ENCODE results near the gene TPD52L1. TPM values are rescaled to one million over a fixed set of nuclear protein-coding genes. Genes with fewer than 3 reads are reported as not detected.

TPD52L1 gene
- total RNA-seq, 1 donor from 2014 or later = 48.0 TPM

DNA sequence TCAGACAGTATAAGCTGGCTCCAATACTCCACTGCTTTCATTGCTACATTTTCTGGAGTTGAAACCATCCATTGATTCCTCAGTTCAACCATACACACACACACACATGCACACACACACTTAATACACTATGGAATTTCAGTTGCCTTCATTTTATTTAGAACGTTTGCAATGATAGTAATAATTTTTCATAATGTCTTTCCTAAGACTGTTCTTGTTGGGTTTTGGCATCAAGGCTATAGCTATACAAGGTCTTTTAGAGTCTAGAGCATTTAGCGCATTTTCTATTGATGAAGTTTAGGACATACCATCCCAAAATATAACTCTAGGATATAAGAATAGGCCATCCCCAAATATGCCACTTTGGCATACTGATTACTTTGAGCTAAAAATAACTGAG is 15.5 kb upstream of the TPD52L1 start:
- peaks cover 36% of the 10 kb centered on the region for H3K4me1 Mint-ChIP-seq (ENCODE audit: low read depth)
- no peak overlapping the region for H3K4me3 Mint-ChIP-seq (ENCODE audit: unreplicated experiment)
- DNase-seq (ENCODE audit: low spot score) = no peak

DNA sequence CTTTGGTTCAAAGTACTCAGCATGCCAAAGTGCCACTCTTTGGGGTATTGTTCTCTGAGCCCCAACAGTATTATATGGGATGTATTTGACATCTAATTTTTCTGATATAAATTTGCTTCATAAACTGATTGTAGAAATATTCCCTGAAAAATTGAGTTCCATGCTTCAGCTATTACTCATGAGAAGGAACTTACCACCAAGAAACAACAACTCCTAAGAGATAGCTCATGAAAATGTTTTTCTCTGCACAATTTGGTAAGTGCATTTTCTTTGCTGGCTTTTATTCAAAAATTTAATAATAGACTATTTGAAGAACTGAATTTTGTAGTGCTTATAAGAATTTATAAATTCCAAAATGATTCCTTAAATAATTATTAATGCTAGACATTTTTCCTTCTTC is 12.8 kb upstream of the TPD52L1 start:
- Mint-ChIP-seq H3K4me1 (ENCODE audit: low read depth) (peaks cover 40% of the 10 kb centered on the region), H3K4me3 (ENCODE audit: unreplicated experiment) (no peak overlapping the region), H3K9me3 (ENCODE audit: low read depth) (peaks cover 2% of the 10 kb centered on the region), H3K27me3 (ENCODE audit: low read depth) (no peaks in the 10 kb centered on the region), H3K27ac (ENCODE audit: unreplicated experiment) (peak overlapping the region; percentile 86), H3K36me3 (ENCODE audit: low read depth) (no peaks in the 10 kb centered on the region)
- TF ChIP-seq, protein P1, sequence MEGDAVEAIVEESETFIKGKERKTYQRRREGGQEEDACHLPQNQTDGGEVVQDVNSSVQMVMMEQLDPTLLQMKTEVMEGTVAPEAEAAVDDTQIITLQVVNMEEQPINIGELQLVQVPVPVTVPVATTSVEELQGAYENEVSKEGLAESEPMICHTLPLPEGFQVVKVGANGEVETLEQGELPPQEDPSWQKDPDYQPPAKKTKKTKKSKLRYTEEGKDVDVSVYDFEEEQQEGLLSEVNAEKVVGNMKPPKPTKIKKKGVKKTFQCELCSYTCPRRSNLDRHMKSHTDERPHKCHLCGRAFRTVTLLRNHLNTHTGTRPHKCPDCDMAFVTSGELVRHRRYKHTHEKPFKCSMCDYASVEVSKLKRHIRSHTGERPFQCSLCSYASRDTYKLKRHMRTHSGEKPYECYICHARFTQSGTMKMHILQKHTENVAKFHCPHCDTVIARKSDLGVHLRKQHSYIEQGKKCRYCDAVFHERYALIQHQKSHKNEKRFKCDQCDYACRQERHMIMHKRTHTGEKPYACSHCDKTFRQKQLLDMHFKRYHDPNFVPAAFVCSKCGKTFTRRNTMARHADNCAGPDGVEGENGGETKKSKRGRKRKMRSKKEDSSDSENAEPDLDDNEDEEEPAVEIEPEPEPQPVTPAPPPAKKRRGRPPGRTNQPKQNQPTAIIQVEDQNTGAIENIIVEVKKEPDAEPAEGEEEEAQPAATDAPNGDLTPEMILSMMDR (IDR thresholded peaks at IDR 0.05) = no peak
- no peak for DNase-seq (ENCODE audit: low spot score)

More for the DNA sequence above, 15.5 kb upstream of the TPD52L1 start:
- no peaks in the 10 kb centered on the region for H3K36me3 Mint-ChIP-seq (ENCODE audit: low read depth)
- no peak overlapping the region for H3K27ac Mint-ChIP-seq (ENCODE audit: unreplicated experiment)
- TF ChIP-seq, protein P1 (IDR thresholded peaks at IDR 0.05) = no peak
- H3K27me3 Mint-ChIP-seq (ENCODE audit: low read depth) = no peaks in the 10 kb centered on the region
- H3K9me3 Mint-ChIP-seq (ENCODE audit: low read depth) = peaks cover 2% of the 10 kb centered on the region

DNA sequence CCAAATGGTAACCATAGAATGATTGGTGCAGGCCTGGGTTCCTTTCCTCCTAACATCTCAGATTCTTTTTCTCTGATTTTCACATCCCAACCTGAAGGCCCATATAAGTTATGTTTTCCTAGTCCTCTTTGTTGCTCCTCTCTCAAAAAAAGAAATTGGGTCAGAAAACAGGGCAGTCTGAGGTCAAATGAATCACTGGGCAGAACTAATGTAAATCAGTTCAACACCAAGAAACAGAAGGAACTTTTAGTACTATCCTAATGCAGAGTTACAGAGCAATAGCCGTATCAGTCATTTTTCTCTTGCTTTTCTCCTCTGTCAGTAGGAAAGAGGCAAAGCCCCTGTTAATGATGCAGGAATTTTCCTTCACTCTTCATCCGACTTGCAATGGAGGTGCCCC is 11.0 kb upstream of the TPD52L1 start:
- Mint-ChIP-seq H3K36me3 (ENCODE audit: low read depth) (no peaks in the 10 kb centered on the region), H3K9me3 (ENCODE audit: low read depth) (peaks cover 2% of the 10 kb centered on the region), H3K27me3 (ENCODE audit: low read depth) (no peaks in the 10 kb centered on the region), H3K27ac (ENCODE audit: unreplicated experiment) (no peak overlapping the region), H3K4me1 (ENCODE audit: low read depth) (peaks cover 40% of the 10 kb centered on the region), H3K4me3 (ENCODE audit: unreplicated experiment) (no peak overlapping the region)
- DNase-seq (ENCODE audit: low spot score) = no peak
- TF ChIP-seq, protein P1 (IDR thresholded peaks at IDR 0.05) = no peak

DNA sequence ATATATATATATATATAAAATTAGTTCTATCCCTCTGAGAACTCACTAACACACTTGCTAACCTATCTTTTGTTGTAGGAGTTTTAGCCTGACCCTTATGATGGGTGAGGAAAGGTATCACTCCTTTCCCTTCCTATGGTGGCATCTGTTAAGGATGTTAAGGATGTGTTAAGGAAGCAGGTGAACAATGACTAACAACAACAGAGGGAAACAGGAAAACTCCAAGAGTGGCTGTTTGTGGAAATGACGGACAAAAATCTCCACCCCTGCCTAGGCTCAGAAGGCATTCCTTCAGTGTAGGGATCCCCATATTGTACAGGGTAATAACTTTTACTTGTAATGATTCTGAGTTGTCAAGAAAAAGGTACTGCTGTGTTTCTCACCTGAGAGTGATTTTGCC is 8.8 kb upstream of the TPD52L1 start:
- no peak overlapping the region for H3K4me3 Mint-ChIP-seq (ENCODE audit: unreplicated experiment)
- H3K9me3 Mint-ChIP-seq (ENCODE audit: low read depth) = no peaks in the 10 kb centered on the region
- no peaks in the 10 kb centered on the region for H3K36me3 Mint-ChIP-seq (ENCODE audit: low read depth)
- peaks cover 45% of the 10 kb centered on the region for H3K4me1 Mint-ChIP-seq (ENCODE audit: low read depth)
- TF ChIP-seq, protein P1 (IDR thresholded peaks at IDR 0.05) = no peak
- DNase-seq (ENCODE audit: low spot score) = no peak
- no peaks in the 10 kb centered on the region for H3K27me3 Mint-ChIP-seq (ENCODE audit: low read depth)
- H3K27ac Mint-ChIP-seq (ENCODE audit: unreplicated experiment) = no peak overlapping the region

DNA sequence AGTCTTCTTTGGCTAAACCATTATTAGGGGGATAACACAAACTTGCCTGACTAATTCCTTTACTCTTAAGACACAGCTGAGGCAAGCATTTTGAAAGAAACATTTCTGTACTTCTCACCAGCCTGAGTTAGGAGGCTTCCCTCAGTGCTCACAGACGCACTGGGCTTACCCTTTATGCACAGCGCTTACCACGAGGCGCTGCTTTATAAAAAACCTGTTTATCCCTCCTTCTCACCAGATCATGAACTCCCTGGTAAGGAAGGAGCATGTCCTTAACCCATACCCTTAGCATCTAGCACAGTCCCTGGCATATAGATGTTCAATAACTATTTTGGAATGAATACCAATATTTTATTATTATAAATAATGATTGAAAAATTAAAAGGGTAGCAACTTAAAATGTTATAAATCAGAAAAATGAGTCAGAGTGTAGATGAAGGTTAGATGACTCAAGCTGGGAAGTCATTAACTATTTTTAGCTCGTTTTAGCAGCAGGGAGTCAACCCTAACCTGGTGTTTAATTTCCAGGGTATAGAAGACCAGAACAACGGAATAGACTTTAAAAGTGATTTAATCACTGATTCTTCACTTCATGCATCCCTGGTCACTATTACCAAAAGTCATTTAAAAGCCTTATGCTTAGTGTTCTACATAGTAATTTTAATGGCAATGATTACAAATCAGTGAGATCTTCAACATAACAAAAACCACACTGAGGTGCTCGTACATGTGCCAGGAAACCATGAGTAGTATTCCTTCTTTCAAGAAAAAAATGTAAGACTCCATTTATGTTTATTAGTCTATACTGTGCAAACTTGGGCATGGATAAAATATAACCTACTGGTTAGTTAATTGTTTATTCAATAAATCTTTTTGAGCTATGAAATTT is 4.1 kb upstream of the TPD52L1 start:
- H3K36me3 Mint-ChIP-seq (ENCODE audit: low read depth) = no peaks in the 10 kb centered on the region
- DNase-seq (ENCODE audit: low spot score) = no peak
- H3K9me3 Mint-ChIP-seq (ENCODE audit: low read depth) = no peaks in the 10 kb centered on the region
- peaks cover 24% of the 10 kb centered on the region for H3K4me1 Mint-ChIP-seq (ENCODE audit: low read depth)
- TF ChIP-seq, protein P1 (IDR thresholded peaks at IDR 0.05) = no peak
- H3K27ac Mint-ChIP-seq (ENCODE audit: unreplicated experiment) = peak overlapping the region; percentile 87
- no peaks in the 10 kb centered on the region for H3K27me3 Mint-ChIP-seq (ENCODE audit: low read depth)
- no peak overlapping the region for H3K4me3 Mint-ChIP-seq (ENCODE audit: unreplicated experiment)

All from chondrocyte (in vitro differentiated cells).